Fibroblast of lung (primary cell): ENCODE measurements around the gene PPP1R13B.

Source experiments
- CTCF ChIP-seq, 2 donors: IDR thresholded peaks in 1 of 2; conservative IDR thresholded peaks in 1 of 2; 1 replicate in 1 of 2; 2 replicates in 1 of 2; pipeline ENCODE4 v1.5.1; 2011 to 2012; ENCODE audit warnings: low read length in 2 of 2, control low read depth in 1 of 2, inconsistent platforms in 1 of 2, low read depth in 1 of 2, mild to moderate bottlenecking in 1 of 2
- EZH2 ChIP-seq: IDR thresholded peaks from 2 replicates; pipeline ENCODE4 v1.5.1; 2012; ENCODE audit warnings: low read length, control low read depth, mild to moderate bottlenecking; ENCODE audit errors: missing control alignments

GRCh38 chr14:103862393-103862782 is 15.0 kb upstream of the PPP1R13B start:
- TF ChIP-seq CTCF (conservative IDR thresholded peaks at IDR 0.05 in 1 of 2, IDR thresholded peaks at IDR 0.05 in 1 of 2; ENCODE audit: low read depth in 1 of 2, low read length in 2 of 2) (no peak), EZH2 (no peak)
